NT2/D1 (cell line): ENCODE results near the gene HS6ST1.

Experiments used
- YY1 ChIP-seq: IDR thresholded peaks from 2 replicates; pipeline ENCODE4 v1.6.1; 2011; ENCODE audit not compliant: insufficient read length, insufficient read depth
- ZNF274 ChIP-seq: IDR thresholded peaks from 2 replicates; pipeline ENCODE4 v1.6.1; 2011; ENCODE audit warnings: mild to moderate bottlenecking, low read depth, low read length

GRCh38 chr2:128275498-128276045, 43.1 kb downstream of the HS6ST1 start:
- no peak for TF ChIP-seq YY1
- no peak for TF ChIP-seq ZNF274
